Stimulated activated CD4-positive, alpha-beta T cell treated with anti-CD3 and anti-CD28 coated beads, Interleukin-1b, Interleukin-23, amount 100 ng/mL, for 24 hours (primary cell): ENCODE data around the gene BMP6.

Experiments
- DNase-seq, 4 experiments: peaks; one replicate each; pipeline ENCODE4 v3.0.0-alpha.2; 2020; ENCODE audit warnings: low read depth in 4 of 4, low spot score in 1 of 4

The BMP6 gene

DNA sequence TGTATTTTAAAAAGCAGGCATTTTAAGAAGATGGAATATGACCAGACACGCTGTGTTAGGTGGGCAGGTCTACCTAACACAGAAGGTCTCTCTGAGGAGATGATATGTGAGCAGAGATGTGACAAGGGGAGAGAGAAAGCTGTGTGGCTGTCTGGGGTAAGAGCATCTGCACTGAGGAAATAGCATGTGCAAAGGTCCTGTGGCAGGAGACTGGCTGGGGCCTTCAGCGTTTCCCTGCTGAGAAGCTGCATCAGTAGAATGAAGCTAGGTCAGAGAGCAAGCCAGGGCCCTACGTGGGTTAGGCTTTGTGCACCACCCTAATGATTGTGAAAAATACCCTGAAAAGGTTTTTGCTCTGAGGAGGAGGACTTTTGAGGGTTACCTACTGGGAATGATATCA, 97.7 kb downstream of the BMP6 start:
- DNase-seq = no peak

DNA sequence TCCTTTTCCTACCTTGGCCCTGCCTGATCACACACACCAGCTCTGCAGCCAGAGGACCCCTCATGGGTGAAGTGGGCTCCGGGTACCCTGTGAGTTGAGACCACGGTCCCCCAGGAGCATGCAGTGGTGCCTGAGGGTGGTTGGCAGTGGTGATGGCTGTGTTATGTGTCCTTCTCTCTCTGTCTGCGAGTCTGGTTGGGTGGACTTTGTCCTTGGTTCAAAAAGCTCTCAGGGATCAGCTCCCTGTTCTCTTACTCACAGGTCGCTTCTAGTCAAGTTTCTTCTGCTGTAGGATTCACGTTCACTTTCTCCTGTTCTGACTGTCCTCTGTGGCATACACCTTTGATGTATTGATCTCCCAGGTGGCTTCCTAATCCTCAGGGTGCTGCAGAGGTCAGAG, 100.1 kb downstream of the BMP6 start:
- no peak for DNase-seq

DNA sequence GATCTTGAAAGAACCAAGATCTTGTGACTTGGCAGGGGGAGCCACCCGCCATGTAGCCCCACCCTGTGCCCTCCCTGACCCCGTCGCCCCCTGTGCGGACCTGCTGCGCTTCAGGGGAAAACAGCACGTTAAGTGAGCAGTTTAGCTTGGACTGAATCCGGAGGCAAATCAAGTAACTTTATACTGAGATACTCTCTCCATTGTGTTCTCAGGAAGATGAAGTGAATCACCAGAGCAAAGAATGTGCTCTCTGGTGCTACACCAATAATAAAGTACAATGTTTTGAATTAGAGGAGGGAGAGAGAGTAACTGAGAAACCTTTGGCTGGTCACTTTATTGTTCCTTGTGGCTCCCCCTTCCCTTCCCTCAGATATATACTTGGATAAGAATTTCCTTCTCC, 101.2 kb downstream of the BMP6 start:
- no peak for DNase-seq

DNA sequence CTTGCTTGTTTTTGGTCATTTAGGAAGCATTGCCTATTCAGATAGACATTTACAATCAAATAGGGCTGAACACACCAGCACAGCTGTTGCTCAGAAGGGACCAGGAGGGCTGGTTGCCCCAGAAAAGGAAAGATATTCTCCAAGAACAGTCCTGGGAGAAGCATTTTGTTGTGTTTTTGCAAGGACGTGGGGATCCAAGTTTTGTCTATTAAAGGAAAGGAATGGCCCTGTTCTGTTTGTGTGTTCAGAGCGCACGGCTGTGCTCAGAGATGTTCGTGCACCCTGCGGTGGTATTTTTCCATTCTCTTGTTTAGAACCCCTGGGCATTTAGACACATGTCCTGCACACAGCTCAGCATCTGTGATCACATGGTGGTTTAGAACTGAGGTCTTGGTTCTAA, 102.2 kb downstream of the BMP6 start:
- DNase-seq = no peak

DNA sequence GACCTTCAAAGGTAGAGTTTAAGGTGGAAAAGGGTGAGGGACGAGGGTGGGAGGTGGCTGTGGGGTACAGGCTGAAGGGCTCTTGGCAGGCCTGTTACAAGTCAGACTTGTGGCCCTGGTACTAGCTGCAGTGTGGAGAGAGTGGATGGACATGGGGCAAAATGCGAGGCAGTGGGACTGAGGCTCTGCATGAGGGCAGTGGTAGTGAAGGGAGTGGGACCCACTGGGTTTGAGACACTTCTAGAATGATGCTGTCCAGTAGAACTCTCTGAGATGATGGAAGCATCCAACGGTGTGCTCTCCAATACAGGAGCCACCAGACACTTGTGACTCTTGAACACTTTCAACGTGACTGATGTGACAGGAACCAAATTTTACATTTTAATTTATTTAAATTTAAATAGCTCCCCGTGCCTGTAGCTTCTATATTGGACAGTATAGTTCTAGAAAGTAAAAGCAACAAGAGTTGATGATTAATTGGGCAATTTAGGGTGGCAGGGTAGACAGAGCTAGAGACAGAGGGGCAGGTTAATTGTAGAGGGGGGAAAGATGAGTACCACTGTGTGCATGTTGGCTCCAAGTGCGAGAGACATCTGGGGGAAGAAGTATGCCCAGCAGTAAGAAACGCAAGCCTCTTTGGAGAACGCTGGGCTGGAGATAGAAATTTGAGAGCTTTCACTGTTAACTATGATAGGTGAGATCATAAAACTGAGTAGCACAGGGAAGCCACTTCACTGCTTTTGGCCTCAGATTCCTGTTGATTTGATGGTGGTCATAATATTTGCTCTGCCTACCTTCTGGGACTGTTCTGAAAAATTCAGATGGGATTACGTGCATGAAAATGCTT, 107.2 kb downstream of the BMP6 start:
- DNase-seq = no peak

DNA sequence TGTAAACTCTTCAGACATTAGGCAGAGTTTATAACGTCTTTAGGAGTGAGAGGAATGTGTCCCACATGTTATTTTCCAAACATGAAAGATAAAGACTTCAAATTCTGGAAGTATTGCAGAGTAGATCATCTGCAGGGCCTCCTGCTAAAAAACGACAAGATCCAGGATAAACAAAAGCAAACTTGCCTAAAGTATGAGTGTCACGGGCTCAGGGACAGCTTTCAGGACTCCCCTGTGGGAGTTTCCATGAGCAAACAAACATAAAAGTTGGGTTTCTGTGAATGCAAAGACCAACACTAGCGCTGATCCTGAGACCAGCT, 107.8 kb downstream of the BMP6 start:
- no peak for DNase-seq

DNA sequence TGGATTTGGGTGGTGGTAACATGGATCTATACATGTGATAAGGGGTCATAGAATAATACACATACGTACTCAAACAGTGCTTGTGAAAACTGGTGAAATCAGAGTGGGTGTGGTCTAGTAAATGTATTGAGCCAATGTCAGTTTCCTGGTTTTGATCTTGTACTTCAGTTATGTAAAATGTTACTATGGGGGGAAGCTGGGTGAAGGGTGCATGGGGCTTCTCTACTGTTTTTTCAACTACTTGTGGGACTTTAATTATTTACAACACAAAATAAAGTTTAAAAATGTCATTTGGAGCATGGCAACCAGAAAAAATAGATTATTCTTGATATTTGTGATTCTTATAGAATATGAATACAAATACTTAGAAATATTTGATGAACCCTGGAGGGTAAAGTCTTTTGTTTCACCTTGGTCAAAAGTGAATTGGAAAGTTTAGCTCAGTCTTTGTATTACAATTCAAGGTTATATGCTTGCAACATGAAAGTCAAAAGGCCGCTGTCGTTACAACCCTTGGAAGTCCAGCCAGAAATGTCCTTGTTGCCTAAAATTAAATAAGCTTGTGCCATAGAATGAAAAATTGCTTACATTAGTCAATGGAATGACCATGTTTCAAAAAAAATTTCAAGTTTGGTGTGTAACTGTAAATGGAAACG, 110.6 kb downstream of the BMP6 start:
- no peak for DNase-seq

DNA sequence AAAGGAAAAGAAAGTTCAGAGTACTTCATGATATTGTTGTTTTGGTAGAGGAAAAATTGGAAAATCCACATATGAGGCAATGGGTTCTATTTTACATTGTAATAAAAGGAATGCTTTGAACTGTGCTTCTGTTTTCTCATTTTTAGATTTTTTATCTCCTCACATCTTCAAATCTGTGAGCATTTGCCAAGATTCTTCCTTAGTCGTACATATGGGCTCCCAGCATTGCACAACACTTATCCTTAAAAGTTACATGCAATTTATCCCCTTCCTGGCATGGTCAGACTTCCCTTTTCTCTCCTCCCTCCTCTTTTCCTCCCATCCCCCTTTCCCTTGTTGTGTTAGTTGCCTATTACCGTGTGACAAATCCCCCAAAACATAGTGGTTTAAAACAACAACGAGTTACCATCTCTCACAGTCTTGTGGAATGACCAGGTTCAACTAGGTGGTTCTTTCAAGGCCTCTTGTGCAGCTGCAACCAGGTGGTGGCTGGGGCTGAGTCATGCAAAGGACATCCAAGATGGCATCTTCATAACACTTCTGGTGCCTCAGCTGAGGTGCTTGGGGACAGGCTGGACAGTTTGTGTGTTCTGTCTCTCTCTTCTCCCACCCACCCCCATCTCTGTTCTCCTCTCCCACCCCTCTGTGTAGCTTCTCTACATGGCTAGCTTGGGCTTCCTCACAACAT, 116.0 kb downstream of the BMP6 start:
- DNase-seq = no peak

DNA sequence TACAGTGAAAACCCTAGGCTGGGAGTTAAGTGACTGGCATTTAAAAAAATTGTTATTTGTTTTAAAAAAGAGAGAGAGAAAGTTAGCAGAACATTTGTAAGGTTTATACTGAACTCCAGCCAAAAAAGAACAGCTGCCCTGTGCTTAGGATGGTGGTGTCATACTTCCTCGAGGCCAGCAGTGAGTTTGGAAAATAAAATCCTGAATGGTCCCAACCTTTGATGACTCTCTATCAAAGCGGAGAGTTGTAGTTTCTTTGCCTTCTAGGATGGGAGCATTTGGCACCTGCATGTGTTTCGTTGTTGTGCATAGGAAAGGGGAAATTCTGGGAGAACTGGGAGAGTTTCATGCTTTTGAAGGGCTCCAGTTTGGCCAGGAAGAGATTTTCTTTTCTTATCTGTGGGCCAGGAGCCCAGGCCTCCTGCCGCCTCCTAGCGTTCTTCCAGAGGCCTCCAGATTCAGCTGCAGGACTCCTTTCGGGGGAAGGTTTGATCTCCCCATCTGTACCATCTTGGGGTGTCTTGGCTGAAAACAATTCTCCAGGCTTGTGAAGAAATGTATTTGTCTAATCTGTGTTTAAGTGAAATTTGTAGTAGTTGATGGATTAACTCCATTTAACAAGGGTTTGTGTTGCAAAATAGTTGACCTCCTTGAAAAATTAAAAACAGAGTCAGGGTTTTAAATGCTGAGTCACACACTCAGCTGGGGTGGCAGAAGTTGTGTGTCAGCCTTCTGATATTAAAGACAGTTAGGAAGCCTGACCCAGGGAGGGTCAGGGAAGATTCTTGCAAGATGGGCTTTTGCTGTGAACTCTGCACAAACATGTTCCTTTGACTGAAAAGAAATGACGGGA, 121.3 kb downstream of the BMP6 start:
- DNase-seq = no peak

DNA sequence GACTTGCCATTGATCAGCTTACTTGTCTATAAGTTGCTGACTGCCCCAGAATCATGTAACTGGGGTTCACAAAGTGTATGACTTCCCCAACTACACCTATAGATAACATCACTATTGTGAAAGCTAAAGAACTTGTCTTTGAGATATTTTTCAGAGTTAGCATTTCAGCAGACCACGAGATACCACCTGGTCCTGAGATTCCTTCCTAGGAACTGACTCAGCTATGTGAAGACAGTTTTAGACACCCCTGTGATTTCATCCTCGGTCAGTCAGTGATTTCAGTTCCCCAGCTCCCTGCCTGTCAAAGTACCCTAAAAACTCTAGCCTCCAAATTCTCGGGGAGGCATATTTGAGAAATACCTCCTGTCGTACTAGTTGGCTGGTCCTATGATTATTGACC, 122.3 kb downstream of the BMP6 start:
- DNase-seq = no peak

DNA sequence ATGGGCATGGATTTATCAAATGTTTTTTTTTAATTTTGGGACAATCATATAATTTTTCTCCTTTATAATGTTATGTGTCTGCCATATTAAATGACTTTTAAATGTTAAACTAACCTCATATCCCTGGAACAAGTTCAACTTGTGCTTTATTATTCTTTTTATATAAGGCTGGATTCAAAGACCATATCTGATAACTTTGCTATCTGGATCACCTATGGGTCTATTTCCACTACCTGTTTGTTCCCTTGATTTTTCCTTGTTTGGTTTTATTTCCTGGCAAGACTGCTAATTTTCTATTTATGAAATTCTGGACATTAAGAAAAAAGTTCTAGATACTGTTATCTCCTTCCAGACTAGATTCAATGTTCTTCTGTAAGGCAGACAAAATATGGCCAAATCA, 125.9 kb downstream of the BMP6 start:
- no peak for DNase-seq

DNA sequence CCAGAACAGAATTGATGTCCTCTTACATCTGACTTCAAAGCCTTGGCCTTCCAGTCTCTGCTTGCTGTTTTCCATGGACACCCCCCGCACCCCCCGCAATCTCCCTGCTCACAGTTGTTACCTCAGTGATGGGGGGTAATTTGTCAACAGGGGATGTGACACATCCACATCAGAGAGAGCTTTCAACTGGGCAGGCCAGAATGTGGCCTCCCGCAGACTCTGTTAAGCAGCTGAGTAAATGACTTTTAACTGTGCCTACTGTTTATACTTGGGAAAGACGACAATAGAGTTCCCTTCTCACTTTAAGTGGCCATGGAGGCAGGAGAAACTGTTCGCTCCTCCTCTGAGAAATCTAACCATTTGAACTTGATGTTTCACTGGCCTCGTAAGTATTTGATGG, 133.7 kb downstream of the BMP6 start:
- DNase-seq = no peak

DNA sequence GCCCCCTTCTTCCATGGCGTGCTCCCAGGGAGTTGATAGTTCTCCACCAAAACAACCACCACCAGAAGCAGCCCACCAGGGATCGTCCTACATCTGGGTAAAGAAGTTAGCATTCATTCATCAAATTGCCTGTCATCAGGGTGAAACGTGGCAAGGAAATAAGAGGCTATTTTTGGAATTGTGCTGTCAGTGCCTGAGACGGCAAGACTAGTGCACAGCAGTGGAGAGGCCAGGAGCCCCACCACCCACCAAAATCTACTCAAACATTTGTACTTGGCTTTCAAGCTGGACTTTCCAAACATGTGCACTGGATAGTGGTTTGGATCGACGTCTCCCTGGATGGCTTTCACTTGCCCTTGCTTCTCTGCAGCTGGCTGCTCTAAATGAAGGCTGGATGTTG, 139.9 kb downstream of the BMP6 start:
- DNase-seq = no peak

DNA sequence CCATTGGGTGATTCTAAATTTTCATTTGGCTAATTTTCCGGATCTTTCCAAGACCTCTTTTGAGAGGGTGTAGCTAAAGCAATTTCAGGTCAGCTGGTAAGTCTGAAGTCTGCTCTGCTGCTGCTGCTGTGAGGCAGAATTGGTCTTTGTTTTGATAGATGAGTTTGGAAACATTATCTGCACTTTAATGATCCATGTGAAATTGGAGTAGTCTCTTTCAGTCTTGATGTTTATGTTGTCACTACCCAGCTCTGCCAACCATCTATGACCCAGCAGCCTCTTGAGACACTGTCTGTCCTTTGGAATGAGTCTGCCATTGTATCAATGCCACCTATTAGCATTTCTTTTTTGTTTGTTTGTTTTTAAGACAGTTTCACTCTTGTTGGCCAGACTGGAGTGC, 140.6 kb downstream of the BMP6 start:
- no peak for DNase-seq

DNA sequence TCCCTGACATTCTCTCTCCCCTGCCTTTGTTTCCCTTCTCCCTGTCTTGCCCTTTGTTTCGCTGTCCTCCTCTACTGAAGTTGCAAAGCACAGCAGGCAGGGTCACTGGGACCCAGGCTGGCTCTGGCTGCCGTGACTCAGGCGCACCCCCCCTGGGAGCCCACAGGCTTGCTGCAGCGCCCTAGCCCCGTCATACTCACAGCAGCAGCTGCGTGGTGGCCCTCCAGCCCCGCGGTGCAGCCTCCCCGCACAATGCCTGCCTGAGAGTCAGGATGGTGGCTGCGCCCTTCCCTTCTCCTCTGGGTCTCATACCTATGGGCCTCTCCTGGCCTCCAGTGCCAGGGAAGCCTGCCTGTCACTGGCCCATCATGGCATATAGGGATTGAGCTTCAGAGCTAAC, 143.0 kb downstream of the BMP6 start:
- DNase-seq = no peak

DNA sequence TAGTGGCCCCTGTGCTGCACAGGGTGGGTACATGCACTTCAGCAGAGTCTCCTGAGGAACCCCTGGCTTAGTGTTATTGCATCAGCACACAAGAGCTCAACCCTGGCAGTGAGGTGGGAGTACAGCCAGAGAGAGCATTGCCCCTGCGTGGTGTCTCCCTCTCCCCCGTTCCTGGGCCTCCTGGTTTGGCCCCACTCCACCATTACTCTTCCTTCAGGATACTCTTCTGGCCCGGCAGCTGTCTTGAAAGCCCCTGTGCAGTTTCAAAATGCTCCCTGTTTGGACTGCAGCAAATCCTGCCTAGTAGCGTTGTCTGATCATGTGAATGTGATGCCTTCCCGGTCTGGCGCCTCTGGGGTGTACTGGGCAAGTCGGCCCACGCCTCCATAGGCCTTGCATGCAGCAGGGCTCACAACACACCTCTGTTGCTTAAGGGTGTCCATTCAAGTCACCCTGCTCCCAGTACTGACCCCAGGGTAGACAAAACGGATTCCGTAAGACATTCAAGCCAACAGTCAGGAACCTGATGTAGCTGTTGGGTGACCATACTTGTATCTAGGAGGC, 152.6 kb downstream of the BMP6 start:
- no peak for DNase-seq

DNA sequence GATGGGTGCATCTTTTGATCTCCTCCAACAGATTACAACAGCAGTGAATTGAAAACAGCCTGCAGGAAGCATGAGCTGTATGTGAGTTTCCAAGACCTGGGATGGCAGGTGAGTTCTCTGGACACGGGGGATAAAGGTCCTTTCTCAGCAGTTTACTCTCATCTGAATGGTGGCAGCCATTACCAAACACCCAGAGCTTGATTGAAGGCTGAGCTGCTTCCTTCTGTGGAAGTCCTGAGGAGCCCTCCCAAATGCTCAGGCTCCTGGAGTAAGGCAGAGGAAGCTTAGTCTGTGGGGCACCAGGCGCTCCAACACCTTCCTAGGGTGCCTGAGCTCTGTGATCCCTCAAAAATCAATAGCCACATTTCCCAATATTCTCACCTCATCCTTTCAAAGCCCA, 153.1 kb downstream of the BMP6 start:
- no peak for DNase-seq

DNA sequence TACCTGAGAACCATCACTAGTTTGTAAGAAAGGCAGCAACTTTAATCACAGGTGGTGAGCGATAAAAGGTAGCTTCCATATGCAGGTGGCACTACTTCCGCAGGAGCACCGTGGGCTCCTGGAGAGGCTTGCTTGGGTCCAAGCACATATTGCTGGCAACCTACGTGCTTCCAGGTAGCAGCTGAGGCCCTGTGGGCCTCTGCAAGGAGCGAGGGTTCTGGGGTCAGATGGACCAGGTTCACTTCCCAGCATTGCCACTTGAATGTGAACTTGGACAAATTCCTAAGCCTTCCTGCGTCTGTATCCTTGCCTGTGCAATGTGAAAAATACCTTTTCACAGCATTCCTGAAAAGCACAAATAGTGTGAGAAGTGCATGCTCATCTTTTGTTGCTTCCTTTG, 153.7 kb downstream of the BMP6 start:
- no peak for DNase-seq

DNA sequence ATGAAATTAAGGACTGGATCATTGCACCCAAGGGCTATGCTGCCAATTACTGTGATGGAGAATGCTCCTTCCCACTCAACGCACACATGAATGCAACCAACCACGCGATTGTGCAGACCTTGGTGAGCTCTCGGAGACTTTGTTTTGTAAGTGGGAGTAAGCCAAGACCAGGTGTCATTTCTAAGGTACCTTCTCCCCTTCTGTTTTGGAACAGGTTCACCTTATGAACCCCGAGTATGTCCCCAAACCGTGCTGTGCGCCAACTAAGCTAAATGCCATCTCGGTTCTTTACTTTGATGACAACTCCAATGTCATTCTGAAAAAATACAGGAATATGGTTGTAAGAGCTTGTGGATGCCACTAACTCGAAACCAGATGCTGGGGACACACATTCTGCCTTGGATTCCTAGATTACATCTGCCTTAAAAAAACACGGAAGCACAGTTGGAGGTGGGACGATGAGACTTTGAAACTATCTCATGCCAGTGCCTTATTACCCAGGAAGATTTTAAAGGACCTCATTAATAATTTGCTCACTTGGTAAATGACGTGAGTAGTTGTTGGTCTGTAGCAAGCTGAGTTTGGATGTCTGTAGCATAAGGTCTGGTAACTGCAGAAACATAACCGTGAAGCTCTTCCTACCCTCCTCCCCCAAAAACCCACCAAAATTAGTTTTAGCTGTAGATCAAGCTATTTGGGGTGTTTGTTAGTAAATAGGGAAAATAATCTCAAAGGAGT, 154.2 kb downstream of the BMP6 start:
- DNase-seq = no peak

DNA sequence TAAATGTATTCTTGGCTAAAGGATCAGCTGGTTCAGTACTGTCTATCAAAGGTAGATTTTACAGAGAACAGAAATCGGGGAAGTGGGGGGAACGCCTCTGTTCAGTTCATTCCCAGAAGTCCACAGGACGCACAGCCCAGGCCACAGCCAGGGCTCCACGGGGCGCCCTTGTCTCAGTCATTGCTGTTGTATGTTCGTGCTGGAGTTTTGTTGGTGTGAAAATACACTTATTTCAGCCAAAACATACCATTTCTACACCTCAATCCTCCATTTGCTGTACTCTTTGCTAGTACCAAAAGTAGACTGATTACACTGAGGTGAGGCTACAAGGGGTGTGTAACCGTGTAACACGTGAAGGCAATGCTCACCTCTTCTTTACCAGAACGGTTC, 154.8 kb downstream of the BMP6 start:
- no peak for DNase-seq
